Thyroid gland (tissue), 4 donors: Measurements from ENCODE around the gene DRAM1.

Experiments used
- POLR2A ChIP-seq, 2 donors: fragments of 450-650 bp; IDR thresholded peaks; one replicate each; pipeline ENCODE4 v1.6.1; 2017; ENCODE audit warnings: antibody characterized with exemption in 2 of 2, mild to moderate bottlenecking in 2 of 2, moderate library complexity in 1 of 2
- TF ChIP-seq, protein P1 (sequence below), 6 experiments: fragments of 200-600 bp in 3 of 6; fragments of 450-650 bp in 3 of 6; sonication (generic) in 3 of 6; IDR thresholded peaks; one replicate each; pipeline ENCODE4 v1.5.1; 2016 to 2019; ENCODE audit warnings: antibody characterized with exemption in 6 of 6, mild to moderate bottlenecking in 2 of 6, inconsistent platforms in 1 of 6, moderate library complexity in 1 of 6

DNA sequence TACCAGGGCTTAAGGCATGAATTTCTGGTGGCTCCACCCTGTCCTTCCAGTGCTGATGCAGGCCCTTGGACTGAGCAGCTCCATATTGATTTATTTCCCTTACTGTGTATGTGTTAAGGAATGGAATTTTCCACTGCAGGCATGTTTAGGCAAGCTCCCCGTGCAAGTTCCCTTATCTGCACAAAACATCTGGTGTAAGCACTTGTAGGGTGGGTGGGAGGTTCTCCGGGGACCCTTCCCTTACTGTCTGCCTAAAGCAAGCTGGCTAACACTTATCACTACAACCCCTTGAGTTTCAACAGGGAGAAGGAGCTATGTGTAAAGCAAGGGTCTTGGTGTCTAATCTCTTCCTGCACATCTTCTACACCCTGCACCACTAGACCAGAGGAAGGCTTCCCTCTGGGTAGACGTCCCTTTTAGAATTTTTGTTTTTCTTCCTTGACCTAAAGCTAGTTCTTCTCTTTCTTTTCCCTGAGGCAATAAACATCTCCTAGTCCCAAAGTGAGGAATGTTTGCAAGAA, 22.0 kb upstream of the DRAM1 start:
- TF ChIP-seq, protein P1, sequence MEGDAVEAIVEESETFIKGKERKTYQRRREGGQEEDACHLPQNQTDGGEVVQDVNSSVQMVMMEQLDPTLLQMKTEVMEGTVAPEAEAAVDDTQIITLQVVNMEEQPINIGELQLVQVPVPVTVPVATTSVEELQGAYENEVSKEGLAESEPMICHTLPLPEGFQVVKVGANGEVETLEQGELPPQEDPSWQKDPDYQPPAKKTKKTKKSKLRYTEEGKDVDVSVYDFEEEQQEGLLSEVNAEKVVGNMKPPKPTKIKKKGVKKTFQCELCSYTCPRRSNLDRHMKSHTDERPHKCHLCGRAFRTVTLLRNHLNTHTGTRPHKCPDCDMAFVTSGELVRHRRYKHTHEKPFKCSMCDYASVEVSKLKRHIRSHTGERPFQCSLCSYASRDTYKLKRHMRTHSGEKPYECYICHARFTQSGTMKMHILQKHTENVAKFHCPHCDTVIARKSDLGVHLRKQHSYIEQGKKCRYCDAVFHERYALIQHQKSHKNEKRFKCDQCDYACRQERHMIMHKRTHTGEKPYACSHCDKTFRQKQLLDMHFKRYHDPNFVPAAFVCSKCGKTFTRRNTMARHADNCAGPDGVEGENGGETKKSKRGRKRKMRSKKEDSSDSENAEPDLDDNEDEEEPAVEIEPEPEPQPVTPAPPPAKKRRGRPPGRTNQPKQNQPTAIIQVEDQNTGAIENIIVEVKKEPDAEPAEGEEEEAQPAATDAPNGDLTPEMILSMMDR (IDR thresholded peaks at IDR 0.05) = no peak
- no peak for TF ChIP-seq POLR2A (IDR thresholded peaks at IDR 0.05)
